HG02840 (cell line): ENCODE results near the gene COG4.
A peak's percentile ranks its signal among the peaks of the same experiment; 100 is the strongest.

Experiments used
- ATAC-seq: cut with Tn5 transposase; IDR thresholded peaks from one replicate; pipeline ENCODE4 v1.9.1; 2021; ENCODE audit warnings: mild to moderate bottlenecking, moderate library complexity, moderate number of reproducible peaks; ENCODE audit not compliant: unreplicated experiment, low FRiP score

The COG4 gene

DNA sequence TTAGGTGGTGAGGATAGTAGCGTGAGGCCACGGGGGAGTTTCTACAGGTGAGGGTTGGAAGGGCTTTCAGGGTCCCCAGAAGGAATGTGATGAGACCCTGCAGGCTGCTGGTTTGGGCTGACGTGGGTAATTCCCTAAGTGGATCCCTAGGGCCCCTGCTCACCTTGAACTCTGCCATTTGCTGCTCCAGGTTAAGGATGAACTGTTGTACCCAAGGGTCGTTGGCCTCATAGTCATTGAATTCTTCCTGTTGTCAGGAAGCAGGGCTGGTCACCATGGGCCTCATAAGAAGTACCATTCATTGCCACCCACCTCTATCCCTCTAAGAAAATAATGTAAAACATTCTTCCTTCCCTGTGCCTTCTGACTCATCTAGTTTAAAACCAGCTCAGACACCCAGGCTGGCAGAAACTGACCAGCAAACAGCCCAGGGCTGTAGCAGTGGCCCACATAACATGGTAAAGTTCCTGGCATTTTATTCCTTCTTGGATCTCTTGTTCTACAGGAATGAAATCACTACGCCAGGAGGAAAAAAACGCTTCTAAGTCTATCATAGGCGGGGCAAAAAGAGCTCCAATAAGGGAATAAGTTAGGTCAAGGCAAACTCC, 41.3 kb downstream of the COG4 start:
- ATAC-seq = no peak

DNA sequence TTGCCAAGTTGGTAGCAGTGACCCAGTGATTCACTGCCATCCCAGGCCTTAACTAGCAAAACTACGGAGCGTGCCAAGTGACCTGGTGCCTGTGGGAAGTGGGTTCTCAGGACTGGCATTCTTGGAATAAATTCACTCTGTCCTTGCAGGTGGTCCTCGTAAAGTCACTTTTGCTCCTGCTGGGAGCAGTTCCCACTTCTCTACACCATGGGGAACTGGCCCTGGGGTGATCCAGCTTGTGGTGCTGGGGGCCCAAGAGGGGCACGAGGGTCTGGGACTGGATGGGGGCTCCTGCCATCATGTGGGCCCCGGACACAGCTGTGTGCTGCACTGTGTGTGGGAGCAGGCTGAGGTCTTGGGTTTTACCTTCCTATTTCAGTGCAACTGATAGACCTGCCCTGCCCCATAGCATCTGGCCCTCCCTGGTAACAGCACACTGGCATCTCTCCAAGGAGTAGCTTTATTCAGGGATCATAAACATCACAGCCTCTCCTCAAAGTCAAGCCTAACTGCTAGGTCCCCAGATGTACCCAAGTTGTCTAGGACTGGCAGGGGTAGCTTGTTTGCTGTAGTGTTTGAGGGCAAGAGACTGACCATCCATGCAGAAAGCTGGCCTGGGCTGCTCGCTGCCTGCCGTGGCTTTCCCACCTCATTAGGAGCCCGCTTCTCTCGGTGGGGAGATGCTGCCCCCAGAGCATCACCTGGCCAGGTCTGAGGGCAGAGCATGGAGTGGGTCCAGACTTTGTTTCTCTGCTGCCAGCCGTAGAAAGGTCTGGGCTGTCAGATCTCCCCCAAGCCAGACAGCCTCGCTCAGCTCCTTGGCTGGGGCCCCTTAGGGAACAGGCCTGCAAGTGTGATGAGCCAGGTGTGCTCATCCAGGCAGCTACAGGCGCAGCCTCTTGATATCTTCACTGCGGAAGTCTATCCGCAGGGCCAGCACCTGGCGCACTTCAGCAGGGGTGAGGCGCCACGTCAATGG, 42.9 kb downstream of the COG4 start:
- ATAC-seq = no peak

DNA sequence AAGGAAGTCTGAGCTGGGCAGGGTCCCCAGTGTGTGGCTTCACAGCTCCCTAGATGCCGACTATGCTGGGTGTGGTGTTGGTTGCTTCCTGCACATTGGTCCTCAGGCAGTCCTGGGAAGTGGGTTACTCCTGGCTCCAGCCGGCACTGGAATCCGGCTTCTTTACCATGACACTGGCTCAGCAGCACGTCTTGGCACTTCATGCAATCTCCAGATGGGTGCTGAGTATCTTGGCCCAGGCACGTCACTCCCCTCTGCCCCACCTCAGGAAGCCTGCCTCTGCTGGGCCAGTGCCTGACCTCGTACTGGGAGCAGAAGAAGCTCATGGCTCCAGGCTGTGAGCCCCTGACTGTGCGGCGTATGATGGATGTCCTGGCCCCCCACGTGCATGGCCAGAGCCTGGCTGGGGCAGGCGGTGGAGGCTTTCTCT, 44.4 kb downstream of the COG4 start:
- no peak for ATAC-seq

DNA sequence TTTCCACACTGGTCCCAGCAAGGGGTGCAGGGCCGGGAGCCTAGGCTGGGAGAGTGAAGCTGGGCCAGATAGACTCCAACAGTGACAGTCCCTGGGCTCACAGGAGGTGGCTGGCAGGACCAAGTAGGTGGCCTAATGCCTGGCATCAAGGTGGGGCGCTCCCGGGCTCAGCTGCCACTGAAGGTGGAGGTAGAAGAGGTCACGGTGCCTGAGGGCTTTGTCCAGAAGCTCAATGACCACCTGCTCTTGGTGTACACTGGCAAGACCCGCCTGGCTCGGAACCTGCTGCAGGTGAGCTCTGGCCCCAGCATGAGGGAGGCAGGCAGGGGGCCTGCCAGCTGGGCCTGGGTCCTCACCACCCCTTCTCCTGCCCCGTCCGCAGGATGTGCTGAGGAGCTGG, 45.2 kb downstream of the COG4 start:
- no peak for ATAC-seq

DNA sequence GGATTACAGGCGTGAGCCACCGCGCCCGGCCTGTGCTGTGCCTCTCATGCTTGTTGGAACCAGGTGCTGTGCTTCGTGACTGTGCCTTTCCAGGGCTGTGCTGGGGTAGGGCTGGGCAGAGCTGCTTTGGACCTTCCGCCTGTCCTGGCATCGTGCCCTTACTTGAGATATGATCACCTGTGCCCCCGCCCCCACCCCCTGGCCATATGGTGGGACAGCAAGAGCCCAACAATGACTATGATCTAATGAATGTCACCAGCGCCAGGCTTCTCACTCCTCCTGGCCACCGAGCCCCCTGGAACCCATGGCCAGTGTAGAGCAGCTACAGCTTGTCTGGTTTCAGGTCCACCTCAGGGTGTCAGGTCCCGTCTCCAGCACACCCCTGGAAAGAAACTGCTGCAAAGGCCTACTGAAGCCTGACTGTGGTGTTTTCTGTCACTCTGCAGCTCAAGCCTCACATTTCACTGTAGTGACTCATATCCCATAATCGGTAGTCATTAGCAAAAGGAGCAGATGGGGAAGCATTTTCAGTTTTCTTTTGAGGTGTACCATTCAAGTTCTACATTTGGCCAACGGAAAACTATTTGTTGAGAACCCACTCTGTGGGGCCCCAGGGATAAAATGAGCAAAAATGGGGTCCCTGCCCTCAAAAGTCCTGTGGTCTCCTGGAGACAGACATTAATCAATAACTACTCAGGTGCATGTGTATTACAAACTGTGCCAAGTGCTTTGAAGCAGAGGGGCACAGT, 46.9 kb downstream of the COG4 start:
- ATAC-seq = peak; percentile 75

DNA sequence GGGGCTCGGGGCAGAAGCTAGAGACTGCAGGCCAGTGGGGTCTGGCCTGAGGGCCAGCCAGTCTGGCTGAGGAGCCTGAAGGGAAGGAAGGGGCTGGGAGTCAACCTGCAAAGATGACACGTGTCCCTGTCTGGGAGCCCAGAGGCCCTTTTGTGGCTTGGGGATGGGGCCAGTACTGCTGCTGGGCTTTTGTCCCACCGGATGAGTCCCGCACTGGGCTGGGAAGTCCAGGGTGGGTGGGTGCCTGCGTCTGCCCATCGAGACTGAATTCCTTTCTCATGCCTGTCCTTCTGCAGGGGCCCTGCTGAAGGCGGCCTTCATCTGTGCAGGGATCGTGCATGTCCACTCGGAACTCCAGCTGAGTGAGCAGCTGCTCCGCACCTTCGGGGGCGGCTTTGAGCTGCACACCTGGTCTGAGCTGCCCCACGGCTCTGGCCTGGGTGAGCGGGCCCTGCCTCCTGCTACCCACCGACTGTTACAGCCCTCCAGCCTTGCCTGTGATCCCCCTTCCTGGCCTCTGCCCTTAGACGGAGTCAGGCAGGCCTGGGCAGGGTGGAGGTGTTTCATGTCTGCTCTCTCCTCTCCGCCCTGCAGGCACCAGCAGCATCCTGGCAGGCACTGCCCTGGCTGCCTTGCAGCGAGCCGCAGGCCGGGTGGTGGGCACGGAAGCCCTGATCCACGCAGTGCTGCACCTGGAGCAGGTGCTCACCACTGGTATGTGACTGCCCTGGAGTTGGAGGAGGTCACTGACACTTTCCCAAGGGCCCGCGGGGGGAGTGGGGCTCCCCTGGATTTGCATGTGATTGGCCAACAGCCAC, 48.1 kb downstream of the COG4 start:
- no peak for ATAC-seq

DNA sequence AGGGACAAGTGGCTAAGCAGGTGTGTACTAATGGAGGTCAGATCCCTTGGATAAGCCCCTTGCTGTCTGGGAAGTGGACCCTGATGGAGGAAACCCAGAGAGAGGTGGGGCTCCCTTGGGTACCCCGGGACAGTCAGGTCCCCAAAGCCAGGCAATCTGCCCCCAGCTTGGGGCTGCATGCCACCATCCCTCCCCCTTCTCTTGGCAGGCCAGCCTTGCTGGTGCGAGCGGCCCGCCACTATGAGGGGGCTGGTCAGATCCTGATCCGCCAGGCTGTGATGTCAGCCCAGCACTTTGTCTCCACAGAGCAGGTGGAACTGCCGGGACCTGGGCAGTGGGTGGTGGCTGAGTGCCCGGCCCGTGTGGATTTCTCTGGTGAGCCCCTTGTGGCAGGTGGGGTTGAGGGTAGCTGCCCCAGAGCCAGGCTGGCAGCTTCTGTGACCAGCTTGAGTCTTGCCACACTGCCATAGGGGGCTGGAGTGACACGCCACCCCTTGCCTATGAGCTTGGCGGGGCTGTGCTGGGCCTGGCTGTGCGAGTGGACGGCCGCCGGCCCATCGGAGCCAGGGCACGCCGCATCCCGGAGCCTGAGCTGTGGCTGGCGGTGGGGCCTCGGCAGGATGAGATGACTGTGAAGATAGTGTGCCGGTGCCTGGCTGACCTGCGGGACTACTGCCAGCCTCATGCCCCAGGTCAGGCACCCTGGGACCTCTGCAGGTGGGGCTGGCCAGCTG, 48.9 kb downstream of the COG4 start:
- ATAC-seq = no peak

DNA sequence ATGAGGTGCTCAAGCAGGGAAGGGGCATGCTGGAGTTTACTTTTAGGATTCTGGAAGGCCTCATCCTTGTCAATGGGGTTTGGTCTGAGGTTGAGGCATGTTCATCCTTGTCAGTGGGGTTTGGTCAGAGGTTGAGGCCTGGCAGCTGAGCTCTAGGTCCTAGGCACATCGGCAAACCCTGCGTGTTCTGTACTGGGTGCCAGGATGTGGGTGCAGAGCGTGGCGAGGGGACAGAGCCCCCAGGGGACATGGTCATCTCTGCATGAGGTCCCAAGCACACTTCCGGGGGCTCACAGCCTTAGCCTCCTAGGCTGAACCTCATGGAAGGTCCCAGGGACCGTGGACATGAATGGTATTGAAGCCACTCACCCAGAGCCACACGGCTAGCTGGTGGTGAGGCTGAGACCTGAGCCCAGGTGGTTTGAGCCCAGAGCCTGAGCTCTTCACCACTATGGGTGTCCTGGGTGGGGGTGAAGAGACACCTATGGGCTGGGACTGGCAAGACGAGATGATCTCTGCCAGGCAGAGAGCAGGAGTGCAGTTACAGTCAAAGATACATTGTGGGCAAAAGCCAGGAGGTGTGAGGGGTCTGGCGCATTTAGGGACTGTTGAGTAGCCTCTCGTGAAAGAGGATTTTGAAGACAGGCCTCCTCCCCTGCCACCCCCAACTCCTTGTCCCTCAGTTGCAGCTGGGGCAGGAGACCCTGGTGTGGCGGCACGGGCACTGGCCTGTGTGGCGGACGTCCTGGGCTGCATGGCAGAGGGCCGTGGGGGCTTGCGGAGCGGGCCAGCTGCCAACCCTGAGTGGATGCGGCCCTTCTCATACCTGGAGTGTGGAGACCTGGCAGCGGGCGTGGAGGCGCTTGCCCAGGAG, 49.7 kb downstream of the COG4 start:
- no peak for ATAC-seq

DNA sequence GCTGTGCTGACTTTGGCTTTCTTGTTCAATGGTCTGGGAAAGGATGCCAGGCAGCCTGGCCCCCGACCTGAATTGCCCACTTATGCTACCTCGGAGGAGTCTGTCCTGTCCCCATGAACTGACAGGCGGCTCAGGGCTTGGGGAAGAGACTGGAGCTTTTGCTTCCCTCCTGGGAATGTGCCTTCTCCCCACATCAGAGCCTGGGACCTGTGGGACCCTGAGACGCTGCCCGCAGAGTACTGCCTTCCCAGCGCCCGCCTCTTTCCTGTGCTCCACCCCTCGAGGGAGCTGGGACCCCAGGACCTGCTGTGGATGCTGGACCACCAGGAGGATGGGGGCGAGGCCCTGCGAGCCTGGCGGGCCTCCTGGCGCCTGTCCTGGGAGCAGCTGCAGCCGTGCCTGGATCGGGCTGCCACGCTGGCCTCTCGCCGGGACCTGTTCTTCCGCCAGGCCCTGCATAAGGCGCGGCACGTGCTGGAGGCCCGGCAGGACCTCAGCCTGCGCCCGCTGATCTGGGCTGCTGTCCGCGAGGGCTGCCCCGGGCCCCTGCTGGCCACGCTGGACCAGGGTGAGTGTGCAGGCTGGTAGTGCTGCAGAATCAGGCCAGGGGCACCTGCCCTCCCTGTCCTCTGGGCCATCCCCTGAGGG, 50.4 kb downstream of the COG4 start:
- no peak for ATAC-seq

DNA sequence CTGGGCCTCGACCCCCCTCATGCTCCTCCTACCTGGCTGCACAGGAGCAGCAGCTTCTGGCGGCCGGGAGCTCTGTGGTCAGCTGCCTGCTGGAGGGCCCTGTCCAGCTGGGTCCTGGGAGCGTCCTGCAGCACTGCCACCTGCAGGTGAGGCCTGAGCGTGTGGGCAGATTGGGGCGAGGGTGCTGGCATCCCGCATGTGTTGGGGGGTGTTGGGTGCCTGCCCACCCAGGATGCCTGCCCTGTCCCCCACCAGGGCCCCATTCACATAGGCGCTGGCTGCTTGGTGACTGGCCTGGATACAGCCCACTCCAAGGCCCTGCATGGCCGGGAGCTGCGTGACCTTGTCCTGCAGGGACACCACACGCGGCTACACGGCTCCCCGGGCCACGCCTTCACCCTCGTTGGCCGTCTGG, 52.4 kb downstream of the COG4 start:
- no peak for ATAC-seq

DNA sequence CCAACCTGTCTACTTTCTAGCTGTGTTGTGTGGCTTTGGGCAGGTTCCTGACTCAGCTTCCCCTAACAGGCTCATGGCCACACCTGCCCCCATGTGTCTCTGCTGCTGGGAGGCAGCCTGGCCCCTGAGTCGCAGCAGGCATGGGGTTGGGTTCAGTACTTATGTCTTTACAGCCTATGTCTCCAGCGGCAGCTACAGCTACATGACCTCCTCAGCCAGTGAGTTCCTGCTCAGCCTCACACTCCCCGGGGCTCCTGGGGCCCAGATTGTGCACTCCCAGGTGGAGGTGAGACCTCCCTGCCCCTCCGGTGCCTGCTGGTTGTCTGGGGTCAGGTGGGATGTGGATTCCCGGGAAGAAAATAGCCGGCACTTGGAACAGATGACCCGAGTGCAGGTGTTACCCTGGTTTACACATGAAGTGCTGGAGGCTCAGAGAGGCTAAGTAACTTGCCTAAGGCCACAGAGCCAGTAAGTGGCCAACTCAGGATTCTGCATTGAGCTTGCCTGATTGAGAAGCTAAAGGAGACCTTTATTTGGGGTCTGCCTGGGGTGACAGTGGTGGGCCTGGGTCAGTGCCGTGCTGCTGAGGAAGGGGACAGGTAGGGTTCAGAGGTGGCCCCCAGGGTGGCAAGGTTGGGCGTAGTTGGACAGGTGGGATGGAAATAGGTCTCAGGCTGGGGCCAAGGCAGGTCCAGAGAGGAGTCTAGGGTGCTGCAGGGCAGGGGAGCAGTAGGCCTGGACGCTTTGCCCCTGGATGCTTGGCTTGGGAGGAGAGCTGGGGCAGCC, 53.0 kb downstream of the COG4 start:
- ATAC-seq = no peak

DNA sequence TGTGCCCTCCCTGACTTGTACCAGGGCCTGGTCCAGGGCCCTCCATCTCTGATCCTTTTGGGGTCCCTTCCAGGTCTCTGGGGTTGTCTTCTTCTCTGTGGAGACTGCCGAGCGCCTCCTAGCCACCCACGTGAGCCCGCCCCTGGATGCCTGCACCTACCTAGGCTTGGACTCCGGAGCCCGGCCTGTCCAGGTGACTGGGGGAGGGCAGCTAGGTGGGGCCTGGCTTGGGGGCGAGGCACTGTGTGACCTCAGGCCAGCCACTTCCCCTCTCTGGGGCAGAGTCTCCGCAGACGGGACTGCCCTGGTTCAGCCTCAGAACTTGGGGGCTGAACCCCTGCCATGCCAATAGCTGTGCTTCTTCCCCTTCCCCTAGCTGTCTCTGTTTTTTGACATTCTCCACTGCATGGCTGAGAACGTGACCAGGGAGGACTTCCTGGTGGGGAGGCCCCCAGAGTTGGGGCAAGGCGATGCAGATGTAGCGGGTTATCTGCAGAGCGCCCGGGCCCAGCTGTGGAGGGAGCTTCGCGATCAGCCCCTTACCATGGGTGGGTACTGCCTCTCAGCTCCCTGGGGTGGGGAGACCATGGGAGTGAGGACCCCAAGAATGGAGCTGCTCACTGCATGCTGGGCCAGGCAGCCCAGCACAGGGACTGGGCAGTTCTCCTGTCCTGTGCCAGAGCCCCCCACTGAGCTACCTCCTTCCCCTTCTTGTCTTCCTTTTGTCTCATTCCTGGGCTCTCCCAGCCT, 54.4 kb downstream of the COG4 start:
- ATAC-seq = no peak

DNA sequence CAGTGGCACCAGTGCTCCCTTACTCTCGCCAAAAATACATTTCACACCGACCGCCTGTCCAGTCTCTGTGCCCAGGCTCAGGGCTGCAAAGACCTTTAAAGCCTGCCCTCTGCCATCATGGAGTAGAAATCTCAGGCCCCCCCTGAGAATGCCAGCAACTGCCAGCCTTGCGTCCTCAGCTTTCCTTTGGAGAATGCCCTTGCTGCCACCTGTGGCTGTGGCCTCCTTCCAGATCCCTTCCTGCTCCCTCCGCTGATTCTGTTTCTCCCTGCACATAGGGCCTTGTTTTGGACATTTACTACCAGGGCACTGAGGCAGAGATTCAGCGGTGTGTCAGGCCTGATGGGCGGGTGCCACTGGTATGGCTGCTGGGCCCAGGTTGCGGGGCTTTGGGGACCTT, 55.7 kb downstream of the COG4 start:
- ATAC-seq = no peak

DNA sequence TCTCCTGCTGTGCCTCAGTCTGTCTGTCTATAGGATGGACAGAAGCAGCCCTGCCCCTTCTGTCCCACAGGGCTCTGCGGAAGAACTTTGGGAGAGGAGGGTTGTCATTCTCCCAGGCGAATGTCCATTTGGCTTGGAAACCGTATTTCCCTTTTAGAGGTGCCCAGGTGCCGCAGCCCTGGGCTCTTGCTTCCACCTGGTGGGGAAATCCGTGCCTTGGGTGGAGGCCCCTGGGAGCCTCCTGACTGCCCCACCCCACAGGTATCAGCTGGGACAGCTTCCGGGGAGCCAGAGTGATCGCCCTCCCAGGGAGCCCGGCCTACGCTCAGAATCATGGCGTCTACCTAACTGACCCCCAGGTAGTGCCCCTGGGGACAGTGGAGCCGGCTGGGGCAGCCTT, 56.2 kb downstream of the COG4 start:
- no peak for ATAC-seq

DNA sequence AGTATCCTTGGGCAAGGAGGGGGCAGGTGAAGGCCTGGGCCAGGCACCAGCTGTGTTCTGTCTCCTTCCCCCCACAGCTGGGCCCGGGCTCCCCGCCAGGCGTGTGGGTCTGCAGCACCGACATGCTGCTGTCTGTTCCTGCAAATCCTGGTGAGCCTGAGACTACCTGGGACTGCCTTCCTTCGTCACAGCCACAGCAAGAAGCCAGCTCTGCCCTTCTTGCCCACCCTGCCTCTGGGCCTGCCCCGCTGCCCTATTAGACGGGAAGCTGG, 56.6 kb downstream of the COG4 start:
- ATAC-seq = no peak

DNA sequence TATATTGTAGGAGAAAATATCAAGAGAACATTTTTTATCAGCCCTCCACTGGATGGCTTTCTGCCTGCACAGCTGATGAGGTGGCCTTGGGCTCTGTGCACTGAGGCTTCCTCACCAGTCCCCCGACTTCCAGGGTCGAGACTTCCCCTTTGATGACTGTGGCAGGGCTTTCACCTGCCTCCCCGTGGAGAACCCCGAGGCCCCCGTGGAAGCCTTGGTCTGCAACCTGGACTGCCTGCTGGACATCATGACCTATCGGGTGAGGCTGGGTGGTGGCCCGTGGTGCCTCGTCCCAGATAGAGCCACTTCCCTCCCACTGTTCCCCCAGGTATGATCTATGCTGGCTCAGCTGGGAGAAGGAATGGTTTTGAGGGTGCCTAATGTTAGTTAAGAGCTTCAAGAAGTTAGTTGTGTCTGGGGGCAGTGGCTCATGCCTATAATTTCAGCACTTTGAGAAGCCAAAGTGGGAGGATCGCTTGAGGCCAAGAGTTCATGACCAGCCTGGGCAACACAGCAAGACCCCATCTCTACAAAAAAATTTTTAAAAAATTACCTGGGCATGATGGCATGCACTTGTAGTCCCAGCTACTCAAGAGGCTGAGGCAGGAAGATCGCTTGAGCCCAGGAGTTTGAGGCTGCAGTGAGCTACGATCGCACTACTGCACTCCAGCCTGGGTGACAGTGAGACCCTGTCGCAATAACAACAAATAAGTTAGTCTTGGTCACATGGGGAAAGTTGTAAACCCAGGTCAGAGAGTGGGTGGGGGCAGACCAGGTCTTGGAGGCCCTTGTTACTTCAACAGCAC, 57.2 kb downstream of the COG4 start:
- ATAC-seq = no peak
